ENCODE results near the gene FBXO42. TPM values are rescaled to one million over a fixed set of nuclear protein-coding genes. Genes with fewer than 3 reads are reported as not detected.
A peak's percentile ranks its signal among the peaks of the same experiment; 100 is the strongest.

FBXO42 gene
- total and polyA plus RNA-seq, 2 donors (not counting 1 experiment from before 2014, with no cell fraction given), result 10.4 to 13.5 TPM

DNA sequence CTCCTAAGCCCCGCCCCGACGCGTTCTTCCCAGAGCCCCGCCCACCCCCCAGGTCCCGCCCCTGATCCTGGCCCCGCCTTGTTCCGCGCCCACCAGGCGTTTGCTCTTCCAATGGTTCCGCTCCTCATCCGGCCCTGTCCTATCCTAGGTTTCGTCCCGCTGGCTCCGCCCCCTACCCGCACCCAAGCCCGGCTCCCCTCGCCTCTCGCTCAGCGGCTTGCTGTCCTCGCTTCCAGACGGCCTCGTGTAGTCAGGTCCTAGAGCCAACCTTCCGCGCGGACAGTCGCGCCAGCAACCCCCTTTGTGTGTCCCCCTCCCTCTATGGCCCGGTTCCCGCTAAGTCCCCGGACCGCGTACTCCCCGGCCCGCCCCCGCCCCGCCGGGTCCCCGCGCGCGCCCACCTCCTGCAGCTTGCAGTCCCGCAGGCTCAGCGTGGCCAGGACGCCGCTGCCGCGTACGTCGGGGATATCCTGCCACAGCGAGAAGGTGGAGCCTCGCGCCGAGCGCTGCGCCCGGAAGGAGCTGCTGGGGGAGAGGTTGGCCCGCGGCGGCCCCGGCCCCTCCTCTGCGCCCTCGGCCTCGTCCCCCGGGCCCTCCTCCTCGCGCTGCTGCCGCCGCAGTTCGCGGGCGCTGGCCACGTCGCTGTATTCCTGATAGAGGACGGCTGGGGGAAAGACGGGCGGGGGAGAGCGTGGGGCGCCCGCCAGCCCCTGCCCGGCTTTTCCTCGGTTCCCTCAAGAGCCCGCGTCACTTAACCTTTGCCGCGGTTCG, 145.5 kb downstream of the FBXO42 start:
- peak overlapping the region; percentile 31 to 57 (median 46) for H3K4me3 ChIP-seq (replicated peaks in 1 of 4; ENCODE audit: control extremely low read depth in 1 of 4, insufficient read depth in 1 of 4, low read depth in 3 of 4, low read length in 4 of 4)
- H3K27me3 ChIP-seq (ENCODE audit: control insufficient read depth, insufficient read depth, low read length), result no peaks in the 10 kb centered on the region
- TF ChIP-seq, protein P1, sequence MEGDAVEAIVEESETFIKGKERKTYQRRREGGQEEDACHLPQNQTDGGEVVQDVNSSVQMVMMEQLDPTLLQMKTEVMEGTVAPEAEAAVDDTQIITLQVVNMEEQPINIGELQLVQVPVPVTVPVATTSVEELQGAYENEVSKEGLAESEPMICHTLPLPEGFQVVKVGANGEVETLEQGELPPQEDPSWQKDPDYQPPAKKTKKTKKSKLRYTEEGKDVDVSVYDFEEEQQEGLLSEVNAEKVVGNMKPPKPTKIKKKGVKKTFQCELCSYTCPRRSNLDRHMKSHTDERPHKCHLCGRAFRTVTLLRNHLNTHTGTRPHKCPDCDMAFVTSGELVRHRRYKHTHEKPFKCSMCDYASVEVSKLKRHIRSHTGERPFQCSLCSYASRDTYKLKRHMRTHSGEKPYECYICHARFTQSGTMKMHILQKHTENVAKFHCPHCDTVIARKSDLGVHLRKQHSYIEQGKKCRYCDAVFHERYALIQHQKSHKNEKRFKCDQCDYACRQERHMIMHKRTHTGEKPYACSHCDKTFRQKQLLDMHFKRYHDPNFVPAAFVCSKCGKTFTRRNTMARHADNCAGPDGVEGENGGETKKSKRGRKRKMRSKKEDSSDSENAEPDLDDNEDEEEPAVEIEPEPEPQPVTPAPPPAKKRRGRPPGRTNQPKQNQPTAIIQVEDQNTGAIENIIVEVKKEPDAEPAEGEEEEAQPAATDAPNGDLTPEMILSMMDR (conservative IDR thresholded peaks at IDR 0.05 in 1 of 2, IDR thresholded peaks at IDR 0.05 in 1 of 2; ENCODE audit: low read depth in 1 of 2, low read length in 2 of 2), result no peak
- no peak for TF ChIP-seq EZH2 (IDR thresholded peaks at IDR 0.05; ENCODE audit: low read length, missing control alignments)
- no peaks in the 10 kb centered on the region for H3K36me3 ChIP-seq (ENCODE audit: control insufficient read depth, insufficient read depth, low read length)
- peak overlapping the region; percentile 85 for H3K4me2 ChIP-seq (ENCODE audit: extremely low read depth, insufficient read depth, low read length)
- peak; percentile 98 to 99 for DNase-seq (ENCODE audit: low read depth in 2 of 2)
- peak overlapping the region; percentile 69 for H2AFZ ChIP-seq (ENCODE audit: low read length)
- no peaks in the 10 kb centered on the region for H3K9me3 ChIP-seq (ENCODE audit: control insufficient read depth, insufficient read depth, low read depth, low read length)
- H4K20me1 ChIP-seq (ENCODE audit: control insufficient read depth, extremely low read depth, insufficient read depth, low read length), result no peaks in the 10 kb centered on the region
- H3K27ac ChIP-seq (ENCODE audit: insufficient read depth, low read length), result peak overlapping the region; percentile 81
- peaks cover 6% of the 10 kb centered on the region for H3K4me1 ChIP-seq (ENCODE audit: control insufficient read depth, extremely low read depth, insufficient read depth, low read length)
- no peaks in the 10 kb centered on the region for H3K79me2 ChIP-seq (ENCODE audit: control insufficient read depth, insufficient read depth, low read length)
- peak overlapping the region; percentile 62 for H3K9ac ChIP-seq (ENCODE audit: insufficient read depth, low read length)

DNA sequence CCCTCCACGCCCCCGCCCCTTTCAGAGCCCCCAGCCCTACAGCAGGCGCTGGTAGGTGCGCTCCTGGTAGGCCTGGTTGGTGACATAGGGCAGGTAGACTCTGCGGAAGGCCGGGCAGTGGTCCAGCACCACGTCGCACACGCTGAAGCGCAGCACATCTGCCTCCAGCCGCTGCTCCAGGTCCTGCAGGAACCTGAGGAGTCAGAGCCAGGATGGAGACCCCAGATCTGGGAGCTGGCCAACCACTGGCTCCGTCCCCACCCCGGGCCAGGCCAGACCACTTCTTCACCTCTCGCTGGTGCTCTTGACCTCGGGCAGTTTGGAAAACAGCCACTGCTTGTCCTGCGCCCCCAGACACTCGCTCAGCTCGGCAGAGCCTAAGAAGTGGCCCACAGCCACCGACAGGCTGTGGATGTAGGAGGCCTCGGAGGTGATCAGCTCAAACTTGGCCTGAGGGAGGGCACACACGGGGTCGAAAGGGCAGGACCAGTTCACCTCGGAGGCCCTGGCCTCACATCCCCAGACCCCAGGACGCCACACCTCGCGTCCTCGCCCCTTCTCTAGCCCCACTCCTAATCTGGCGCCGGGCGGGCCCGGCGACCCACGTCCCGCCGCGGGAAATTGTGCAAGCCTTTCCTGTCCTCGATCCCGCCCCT, 146.3 kb downstream of the FBXO42 start:
- Histone ChIP-seq H3K9ac (ENCODE audit: insufficient read depth, low read length) (peak overlapping the region; percentile 72), H3K27ac (ENCODE audit: insufficient read depth, low read length) (peak overlapping the region; percentile 76), H3K4me2 (ENCODE audit: extremely low read depth, insufficient read depth, low read length) (peak overlapping the region; percentile 81), H2AFZ (ENCODE audit: low read length) (peak overlapping the region; percentile 94), H3K36me3 (ENCODE audit: control insufficient read depth, insufficient read depth, low read length) (no peaks in the 10 kb centered on the region), H3K4me1 (ENCODE audit: control insufficient read depth, extremely low read depth, insufficient read depth, low read length) (peaks cover 6% of the 10 kb centered on the region), H3K79me2 (ENCODE audit: control insufficient read depth, insufficient read depth, low read length) (no peaks in the 10 kb centered on the region), H3K27me3 (ENCODE audit: control insufficient read depth, insufficient read depth, low read length) (no peaks in the 10 kb centered on the region), H3K4me3 (replicated peaks in 1 of 4; ENCODE audit: control extremely low read depth in 1 of 4, insufficient read depth in 1 of 4, low read depth in 3 of 4, low read length in 4 of 4) (peak overlapping the region; percentile 45 to 61 (median 52)), H3K9me3 (ENCODE audit: control insufficient read depth, insufficient read depth, low read depth, low read length) (no peaks in the 10 kb centered on the region), H4K20me1 (ENCODE audit: control insufficient read depth, extremely low read depth, insufficient read depth, low read length) (no peaks in the 10 kb centered on the region)
- no peak for DNase-seq (ENCODE audit: low read depth in 2 of 2)
- no peak for TF ChIP-seq EZH2 (IDR thresholded peaks at IDR 0.05; ENCODE audit: low read length, missing control alignments)
- TF ChIP-seq, protein P1 (conservative IDR thresholded peaks at IDR 0.05 in 1 of 2, IDR thresholded peaks at IDR 0.05 in 1 of 2; ENCODE audit: low read depth in 1 of 2, low read length in 2 of 2), result no peak

DNA sequence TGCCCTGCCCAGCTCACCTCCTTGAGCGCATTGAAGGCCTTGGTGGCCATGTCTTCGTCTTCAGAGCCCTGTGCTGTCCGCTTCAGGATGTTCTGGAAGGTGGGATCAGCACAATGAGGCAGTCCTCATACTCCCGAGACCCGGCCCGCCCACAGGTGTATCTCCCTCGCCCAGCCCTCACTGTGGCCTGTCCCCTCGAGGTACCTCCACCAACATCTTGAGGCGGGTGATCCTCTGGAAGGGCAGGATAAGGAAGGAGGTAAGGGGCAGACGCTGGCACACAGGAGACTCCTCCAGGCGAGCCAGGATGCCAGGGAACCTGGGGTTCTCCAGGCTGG, 147.0 kb downstream of the FBXO42 start:
- Histone ChIP-seq H3K27me3 (ENCODE audit: control insufficient read depth, insufficient read depth, low read length) (no peaks in the 10 kb centered on the region), H2AFZ (ENCODE audit: low read length) (no peak overlapping the region), H3K36me3 (ENCODE audit: control insufficient read depth, insufficient read depth, low read length) (no peaks in the 10 kb centered on the region), H3K4me3 (replicated peaks in 1 of 4; ENCODE audit: control extremely low read depth in 1 of 4, insufficient read depth in 1 of 4, low read depth in 3 of 4, low read length in 4 of 4) (no peak overlapping the region), H3K4me1 (ENCODE audit: control insufficient read depth, extremely low read depth, insufficient read depth, low read length) (peaks cover 6% of the 10 kb centered on the region), H3K79me2 (ENCODE audit: control insufficient read depth, insufficient read depth, low read length) (no peaks in the 10 kb centered on the region), H3K9me3 (ENCODE audit: control insufficient read depth, insufficient read depth, low read depth, low read length) (no peaks in the 10 kb centered on the region), H4K20me1 (ENCODE audit: control insufficient read depth, extremely low read depth, insufficient read depth, low read length) (no peaks in the 10 kb centered on the region), H3K27ac (ENCODE audit: insufficient read depth, low read length) (no peak overlapping the region), H3K4me2 (ENCODE audit: extremely low read depth, insufficient read depth, low read length) (no peak overlapping the region), H3K9ac (ENCODE audit: insufficient read depth, low read length) (no peak overlapping the region)
- DNase-seq (ENCODE audit: low read depth in 2 of 2), result no peak
- TF ChIP-seq, protein P1 (conservative IDR thresholded peaks at IDR 0.05 in 1 of 2, IDR thresholded peaks at IDR 0.05 in 1 of 2; ENCODE audit: low read depth in 1 of 2, low read length in 2 of 2), result no peak
- no peak for TF ChIP-seq EZH2 (IDR thresholded peaks at IDR 0.05; ENCODE audit: low read length, missing control alignments)
